ENCODE measurements around the gene PRKAR2B.

DNA sequence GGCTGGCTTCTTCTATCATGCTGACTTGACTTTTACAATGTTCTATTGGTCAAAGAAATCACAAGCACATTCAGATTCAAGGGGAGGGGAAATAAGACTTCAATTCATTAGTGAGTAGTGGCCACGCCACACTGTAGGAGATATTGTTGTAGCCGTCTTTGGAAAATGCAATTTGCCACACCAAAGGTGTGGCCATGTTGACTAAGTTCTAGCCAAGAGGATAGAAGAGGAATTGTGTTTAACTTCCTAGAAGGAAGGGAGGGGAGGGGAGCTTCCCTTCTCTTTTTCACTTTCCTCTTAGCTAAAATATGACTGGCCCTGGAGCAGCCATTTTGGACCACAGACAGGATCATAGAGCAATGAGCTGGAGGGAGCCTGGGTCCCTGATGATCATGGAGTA lies 3.4 kb upstream of the PRKAR2B start:
- TF ChIP-seq, protein P1, sequence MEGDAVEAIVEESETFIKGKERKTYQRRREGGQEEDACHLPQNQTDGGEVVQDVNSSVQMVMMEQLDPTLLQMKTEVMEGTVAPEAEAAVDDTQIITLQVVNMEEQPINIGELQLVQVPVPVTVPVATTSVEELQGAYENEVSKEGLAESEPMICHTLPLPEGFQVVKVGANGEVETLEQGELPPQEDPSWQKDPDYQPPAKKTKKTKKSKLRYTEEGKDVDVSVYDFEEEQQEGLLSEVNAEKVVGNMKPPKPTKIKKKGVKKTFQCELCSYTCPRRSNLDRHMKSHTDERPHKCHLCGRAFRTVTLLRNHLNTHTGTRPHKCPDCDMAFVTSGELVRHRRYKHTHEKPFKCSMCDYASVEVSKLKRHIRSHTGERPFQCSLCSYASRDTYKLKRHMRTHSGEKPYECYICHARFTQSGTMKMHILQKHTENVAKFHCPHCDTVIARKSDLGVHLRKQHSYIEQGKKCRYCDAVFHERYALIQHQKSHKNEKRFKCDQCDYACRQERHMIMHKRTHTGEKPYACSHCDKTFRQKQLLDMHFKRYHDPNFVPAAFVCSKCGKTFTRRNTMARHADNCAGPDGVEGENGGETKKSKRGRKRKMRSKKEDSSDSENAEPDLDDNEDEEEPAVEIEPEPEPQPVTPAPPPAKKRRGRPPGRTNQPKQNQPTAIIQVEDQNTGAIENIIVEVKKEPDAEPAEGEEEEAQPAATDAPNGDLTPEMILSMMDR (conservative IDR thresholded peaks at IDR 0.05; ENCODE audit: low read depth in 2 of 2): no peak
- no peak for TF ChIP-seq POLR2AphosphoS5 (IDR thresholded peaks at IDR 0.05; ENCODE audit: low read depth)
- TF ChIP-seq, protein P2, sequence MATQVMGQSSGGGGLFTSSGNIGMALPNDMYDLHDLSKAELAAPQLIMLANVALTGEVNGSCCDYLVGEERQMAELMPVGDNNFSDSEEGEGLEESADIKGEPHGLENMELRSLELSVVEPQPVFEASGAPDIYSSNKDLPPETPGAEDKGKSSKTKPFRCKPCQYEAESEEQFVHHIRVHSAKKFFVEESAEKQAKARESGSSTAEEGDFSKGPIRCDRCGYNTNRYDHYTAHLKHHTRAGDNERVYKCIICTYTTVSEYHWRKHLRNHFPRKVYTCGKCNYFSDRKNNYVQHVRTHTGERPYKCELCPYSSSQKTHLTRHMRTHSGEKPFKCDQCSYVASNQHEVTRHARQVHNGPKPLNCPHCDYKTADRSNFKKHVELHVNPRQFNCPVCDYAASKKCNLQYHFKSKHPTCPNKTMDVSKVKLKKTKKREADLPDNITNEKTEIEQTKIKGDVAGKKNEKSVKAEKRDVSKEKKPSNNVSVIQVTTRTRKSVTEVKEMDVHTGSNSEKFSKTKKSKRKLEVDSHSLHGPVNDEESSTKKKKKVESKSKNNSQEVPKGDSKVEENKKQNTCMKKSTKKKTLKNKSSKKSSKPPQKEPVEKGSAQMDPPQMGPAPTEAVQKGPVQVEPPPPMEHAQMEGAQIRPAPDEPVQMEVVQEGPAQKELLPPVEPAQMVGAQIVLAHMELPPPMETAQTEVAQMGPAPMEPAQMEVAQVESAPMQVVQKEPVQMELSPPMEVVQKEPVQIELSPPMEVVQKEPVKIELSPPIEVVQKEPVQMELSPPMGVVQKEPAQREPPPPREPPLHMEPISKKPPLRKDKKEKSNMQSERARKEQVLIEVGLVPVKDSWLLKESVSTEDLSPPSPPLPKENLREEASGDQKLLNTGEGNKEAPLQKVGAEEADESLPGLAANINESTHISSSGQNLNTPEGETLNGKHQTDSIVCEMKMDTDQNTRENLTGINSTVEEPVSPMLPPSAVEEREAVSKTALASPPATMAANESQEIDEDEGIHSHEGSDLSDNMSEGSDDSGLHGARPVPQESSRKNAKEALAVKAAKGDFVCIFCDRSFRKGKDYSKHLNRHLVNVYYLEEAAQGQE (IDR thresholded peaks at IDR 0.05; ENCODE audit: unreplicated experiment): no peak

All from GM23338 (cell line).